ENCODE measurements around the gene CEP192. TPM values are rescaled to one million over a fixed set of nuclear protein-coding genes. Genes with fewer than 3 reads are reported as not detected.

The CEP192 gene
- total and polyA plus RNA-seq, 10 of the 15 experiments (the other 5 are each of a cell fraction or from before 2014, with no cell fraction given): 15.4 to 58.2 (median 29.6) TPM

- TF ChIP-seq RELB (IDR thresholded peaks at IDR 0.05; ENCODE audit: low read depth) (no peak), SKIL (IDR thresholded peaks at IDR 0.05; ENCODE audit: low read depth, poor library complexity, severe bottlenecking) (no peak), CHD2 (IDR thresholded peaks at IDR 0.05; ENCODE audit: borderline replicate concordance, low read depth, low read length) (peak; percentile 22; the same call in 1 of the 2 replicates), BHLHE40 (IDR thresholded peaks at IDR 0.05; ENCODE audit: borderline replicate concordance in 1 of 2, low read depth in 2 of 2, low read length in 1 of 2) (peak in 1 of 2 experiments; percentile 9; a peak in 1 of 4 replicates), POLR2AphosphoS5 (IDR thresholded peaks at IDR 0.05; ENCODE audit: low read length) (0 out of 2 replicates have a peak, but pooled peaks have one; percentile 39), MYC (IDR thresholded peaks at IDR 0.05; ENCODE audit: insufficient read depth, insufficient read length, insufficient replicate concordance, low read length, severe bottlenecking) (no peak), POLR2A (IDR thresholded peaks at IDR 0.05; ENCODE audit: low read depth, low read length) (no peak), PRDM15 (CRISPR knock-in tag; IDR thresholded peaks at IDR 0.05) (no peak), NR2C2 (IDR thresholded peaks at IDR 0.05; ENCODE audit: borderline replicate concordance, control insufficient read depth, insufficient read length, low read depth) (no peak), RFX5 (IDR thresholded peaks at IDR 0.05; ENCODE audit: low read depth, low read length) (peak; percentile 39; the same call in 1 of the 2 replicates), TBL1XR1 (IDR thresholded peaks at IDR 0.05; ENCODE audit: low read depth, low read length) (no peak), FOS (IDR thresholded peaks at IDR 0.05; ENCODE audit: borderline replicate concordance, extremely low read depth, insufficient read length) (no peak), CBX5 (IDR thresholded peaks at IDR 0.05; ENCODE audit: low read depth) (no peak), SP1 (IDR thresholded peaks at IDR 0.05; ENCODE audit: low read depth, low read length) (peak; percentile 56), EP300 (IDR thresholded peaks at IDR 0.05; ENCODE audit: borderline replicate concordance in 1 of 2, control insufficient read depth in 1 of 2, low read depth in 2 of 2, low read length in 2 of 2) (no peak), SREBF1 (IDR thresholded peaks at IDR 0.05; ENCODE audit: low read length) (no peak)
- TF ChIP-seq, protein P1, sequence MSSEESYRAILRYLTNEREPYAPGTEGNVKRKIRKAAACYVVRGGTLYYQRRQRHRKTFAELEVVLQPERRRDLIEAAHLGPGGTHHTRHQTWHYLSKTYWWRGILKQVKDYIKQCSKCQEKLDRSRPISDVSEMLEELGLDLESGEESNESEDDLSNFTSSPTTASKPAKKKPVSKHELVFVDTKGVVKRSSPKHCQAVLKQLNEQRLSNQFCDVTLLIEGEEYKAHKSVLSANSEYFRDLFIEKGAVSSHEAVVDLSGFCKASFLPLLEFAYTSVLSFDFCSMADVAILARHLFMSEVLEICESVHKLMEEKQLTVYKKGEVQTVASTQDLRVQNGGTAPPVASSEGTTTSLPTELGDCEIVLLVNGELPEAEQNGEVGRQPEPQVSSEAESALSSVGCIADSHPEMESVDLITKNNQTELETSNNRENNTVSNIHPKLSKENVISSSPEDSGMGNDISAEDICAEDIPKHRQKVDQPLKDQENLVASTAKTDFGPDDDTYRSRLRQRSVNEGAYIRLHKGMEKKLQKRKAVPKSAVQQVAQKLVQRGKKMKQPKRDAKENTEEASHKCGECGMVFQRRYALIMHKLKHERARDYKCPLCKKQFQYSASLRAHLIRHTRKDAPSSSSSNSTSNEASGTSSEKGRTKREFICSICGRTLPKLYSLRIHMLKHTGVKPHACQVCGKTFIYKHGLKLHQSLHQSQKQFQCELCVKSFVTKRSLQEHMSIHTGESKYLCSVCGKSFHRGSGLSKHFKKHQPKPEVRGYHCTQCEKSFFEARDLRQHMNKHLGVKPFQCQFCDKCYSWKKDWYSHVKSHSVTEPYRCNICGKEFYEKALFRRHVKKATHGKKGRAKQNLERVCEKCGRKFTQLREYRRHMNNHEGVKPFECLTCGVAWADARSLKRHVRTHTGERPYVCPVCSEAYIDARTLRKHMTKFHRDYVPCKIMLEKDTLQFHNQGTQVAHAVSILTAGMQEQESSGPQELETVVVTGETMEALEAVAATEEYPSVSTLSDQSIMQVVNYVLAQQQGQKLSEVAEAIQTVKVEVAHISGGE (CRISPR knock-in tag; IDR thresholded peaks at IDR 0.05): no peak
Observed at GRCh38 chr18:13137670-13138419, 146.7 kb downstream of the CEP192 start (continued).
